Upper lobe of right lung (tissue), 1 donor: ENCODE measurements around the gene SLC6A1. TPM values are rescaled to one million over a fixed set of nuclear protein-coding genes. Genes with fewer than 3 reads are reported as not detected.

Source experiments
- ATAC-seq: fragments of 200-7000 bp; cut with Tn5 transposase; one replicate; pipeline ENCODE4 v1.9.1; 2020; ENCODE audit warnings: mild to moderate bottlenecking, moderate library complexity
- DNase-seq: peaks from one replicate; pipeline ENCODE4 v3.0.0-alpha.2; 2020
- H3K27ac ChIP-seq: fragments of 200-600 bp; one replicate; pipeline ENCODE4 v1.8.0; 2022
- H3K27me3 ChIP-seq: fragments of 200-600 bp; one replicate; pipeline ENCODE4 v1.8.0; 2022; ENCODE audit warnings: mild to moderate bottlenecking
- H3K36me3 ChIP-seq: fragments of 200-600 bp; one replicate; pipeline ENCODE4 v1.8.0; 2022
- H3K4me1 ChIP-seq: fragments of 200-600 bp; one replicate; pipeline ENCODE4 v1.8.0; 2022
- H3K4me3 ChIP-seq: fragments of 200-600 bp; one replicate; pipeline ENCODE4 v1.8.0; 2022; ENCODE audit warnings: mild to moderate bottlenecking
- H3K9me3 ChIP-seq: fragments of 200-600 bp; one replicate; pipeline ENCODE4 v1.8.0; 2022
- CTCF ChIP-seq: fragments of 200-600 bp; IDR thresholded peaks from one replicate; pipeline ENCODE4 v1.8.0; 2022; ENCODE audit warnings: antibody characterized with exemption
- intact Hi-C: fragments of 100-400 bp; cut with DNase I; formaldehyde crosslinking; loops from one replicate; pipeline ENCODE4 v1.11.0; 2022
- total RNA-seq: library from RNA; stranded (reverse); fragmentation: NEBNext Ultra II Directional; extraction: Animal tissue kit (Norgen Biotek cat#: 25700); gene quantifications from one replicate; pipeline ENCODE4 v1.2.1, GENCODE V29; 2021
- donor health status: DM: no; HTN: yes; CAD: no; lungs with severe emphysema.

The SLC6A1 gene
- total RNA-seq, 1 donor from 2014 or later: 0.84 TPM

GRCh38 chr3:10988001-10988665 is 4.4 kb upstream of the SLC6A1 start:
- no peak overlapping the region for H3K4me3 ChIP-seq
- no peaks in the 10 kb centered on the region for H3K36me3 ChIP-seq
- no peaks in the 10 kb centered on the region for H3K9me3 ChIP-seq
- H3K4me1 ChIP-seq: peaks cover 4% of the 10 kb centered on the region
- TF ChIP-seq CTCF: no peak
- ATAC-seq: no peak
- no peak for DNase-seq
- no peak overlapping the region for H3K27ac ChIP-seq
- intact Hi-C loops: no loop called here
- peaks cover 11% of the 10 kb centered on the region for H3K27me3 ChIP-seq

GRCh38 chr3:10988991-10989484 is 3.5 kb upstream of the SLC6A1 start:
- no peak for ATAC-seq
- DNase-seq: no peak
- Histone ChIP-seq H3K27me3 (peaks cover 20% of the 10 kb centered on the region), H3K4me3 (no peak overlapping the region), H3K4me1 (no peaks in the 10 kb centered on the region), H3K9me3 (no peaks in the 10 kb centered on the region), H3K27ac (no peak overlapping the region), H3K36me3 (no peaks in the 10 kb centered on the region)
- intact Hi-C loops: no loop called here
- TF ChIP-seq CTCF: no peak

GRCh38 chr3:10992943-10993728 is 588 bp downstream of the SLC6A1 start:
- H3K27me3 ChIP-seq: peaks cover 40% of the 10 kb centered on the region
- H3K36me3 ChIP-seq: no peaks in the 10 kb centered on the region
- H3K9me3 ChIP-seq: no peaks in the 10 kb centered on the region
- peak overlapping the region; percentile 21 for H3K4me3 ChIP-seq
- no peaks in the 10 kb centered on the region for H3K4me1 ChIP-seq
- TF ChIP-seq CTCF: no peak
- ATAC-seq (peak; percentile 3), DNase-seq (no peak)
- no peak overlapping the region for H3K27ac ChIP-seq
- intact Hi-C loops: no loop called here

- no peaks in the 10 kb centered on the region for H3K4me1 ChIP-seq
- H3K27me3 ChIP-seq: peaks cover 40% of the 10 kb centered on the region
- intact Hi-C loops: no loop called here
- H3K9me3 ChIP-seq: no peaks in the 10 kb centered on the region
- no peaks in the 10 kb centered on the region for H3K36me3 ChIP-seq
- DNase-seq (no peak), ATAC-seq (no peak)
- no peak overlapping the region for H3K4me3 ChIP-seq
- no peak overlapping the region for H3K27ac ChIP-seq
- no peak for TF ChIP-seq CTCF
Measured at GRCh38 chr3:10993729-10994065, 1.1 kb downstream of the SLC6A1 start.

- DNase-seq (no peak), ATAC-seq (no peak)
- Histone ChIP-seq H3K4me3 (no peak overlapping the region), H3K9me3 (no peaks in the 10 kb centered on the region), H3K27me3 (peaks cover 40% of the 10 kb centered on the region), H3K4me1 (no peaks in the 10 kb centered on the region), H3K36me3 (no peaks in the 10 kb centered on the region), H3K27ac (no peak overlapping the region)
- no peak for TF ChIP-seq CTCF
- intact Hi-C loops: no loop called here
Measured at GRCh38 chr3:10994306-10994705, 1.8 kb downstream of the SLC6A1 start.
